H7 (cell line): ENCODE measurements around the gene ARGLU1. TPM values are rescaled to one million over a fixed set of nuclear protein-coding genes. Genes with fewer than 3 reads are reported as not detected.

Experiments used
- DNase-seq: peaks from one replicate; pipeline ENCODE4 v3.0.0; 2012
- H3K27me3 ChIP-seq: 2 replicates; pipeline ENCODE4 v1.6.0; 2011; ENCODE audit warnings: mild to moderate bottlenecking, low read length; ENCODE audit not compliant: control insufficient read depth, insufficient read depth
- H3K36me3 ChIP-seq: replicated peaks from 2 replicates; pipeline ENCODE4 v1.5.1; 2011; ENCODE audit warnings: low read length; ENCODE audit not compliant: control insufficient read depth, insufficient read depth
- H3K4me3 ChIP-seq: 2 replicates; pipeline ENCODE4 v1.5.1; 2011; ENCODE audit warnings: low read depth, mild to moderate bottlenecking, control low read depth, low read length, moderate library complexity; ENCODE audit not compliant: insufficient read depth
- total RNA-seq: library from RNA; depleted of rRNA; stranded (reverse); fragments of >200 nt; shearing (Covaris generic); gene quantifications from 2 replicates; pipeline ENCODE4 v1.2.3, GENCODE V29; 2014

The ARGLU1 gene
- total RNA-seq, 1 experiment from 2014 or later = 45.9 TPM

GRCh38 chr13:106541826-106542225 lies 26.1 kb downstream of the ARGLU1 start:
- no peak overlapping the region for H3K4me3 ChIP-seq
- peaks cover 3% of the 10 kb centered on the region for H3K36me3 ChIP-seq
- no peak for DNase-seq

GRCh38 chr13:106540613-106541012 lies 27.3 kb downstream of the ARGLU1 start:
- DNase-seq = no peak
- Histone ChIP-seq H3K27me3 (peaks cover 3% of the 10 kb centered on the region; the same call in 1 of the 2 replicates), H3K36me3 (peaks cover 3% of the 10 kb centered on the region; the same call in 1 of the 2 replicates), H3K4me3 (no peak overlapping the region)

More at GRCh38 chr13:106541826-106542225, 26.1 kb downstream of the ARGLU1 start:
- no peaks in the 10 kb centered on the region for H3K27me3 ChIP-seq

- H3K27me3 ChIP-seq = peaks cover 19% of the 10 kb centered on the region
- DNase-seq = no peak
- no peak overlapping the region for H3K4me3 ChIP-seq
- no peaks in the 10 kb centered on the region for H3K36me3 ChIP-seq
Measured at GRCh38 chr13:106537521-106537920, 30.4 kb downstream of the ARGLU1 start.

GRCh38 chr13:106536244-106537034 lies 31.5 kb downstream of the ARGLU1 start:
- H3K36me3 ChIP-seq = no peaks in the 10 kb centered on the region
- peak; percentile 88 for DNase-seq
- H3K4me3 ChIP-seq = peak overlapping the region; percentile 66
- peaks cover 19% of the 10 kb centered on the region for H3K27me3 ChIP-seq

- H3K36me3 ChIP-seq = no peaks in the 10 kb centered on the region
- DNase-seq = peak; percentile 100
- peak within 1 kb of the TSS; percentile 69 for H3K4me3 ChIP-seq
- H3K27me3 ChIP-seq = peaks cover 19% of the 10 kb centered on the region
Measured at GRCh38 chr13:106535552-106536243, 32.2 kb downstream of the ARGLU1 start, which contains the start of gene EFNB2. Gene EFNB2 (minus strand): TSS chr13:106535662. CDS start chr13:106534964, 698 bp downstream.

GRCh38 chr13:106534639-106535551 lies 33.0 kb downstream of the ARGLU1 start:
- peaks cover 19% of the 10 kb centered on the region for H3K27me3 ChIP-seq
- H3K4me3 ChIP-seq = peak overlapping the region; percentile 69
- peak; percentile 74 for DNase-seq
- no peaks in the 10 kb centered on the region for H3K36me3 ChIP-seq

- DNase-seq = peak; percentile 58
- peak overlapping the region; percentile 69 for H3K4me3 ChIP-seq
- peaks cover 19% of the 10 kb centered on the region for H3K27me3 ChIP-seq
- H3K36me3 ChIP-seq = no peaks in the 10 kb centered on the region
Measured at GRCh38 chr13:106533943-106534638, 33.8 kb downstream of the ARGLU1 start.

- DNase-seq = peak; percentile 86
- no peaks in the 10 kb centered on the region for H3K36me3 ChIP-seq
- peak overlapping the region; percentile 69 for H3K4me3 ChIP-seq
- H3K27me3 ChIP-seq = peaks cover 19% of the 10 kb centered on the region
Measured at GRCh38 chr13:106533101-106533942, 34.6 kb downstream of the ARGLU1 start.

- H3K4me3 ChIP-seq = peak overlapping the region; percentile 27
- H3K27me3 ChIP-seq = peaks cover 19% of the 10 kb centered on the region
- no peaks in the 10 kb centered on the region for H3K36me3 ChIP-seq
- no peak for DNase-seq
Measured at GRCh38 chr13:106532111-106532929, 35.6 kb downstream of the ARGLU1 start.

GRCh38 chr13:106530980-106531481 lies 36.9 kb downstream of the ARGLU1 start:
- DNase-seq = no peak
- no peak overlapping the region for H3K4me3 ChIP-seq
- H3K36me3 ChIP-seq = no peaks in the 10 kb centered on the region
- peaks cover 17% of the 10 kb centered on the region for H3K27me3 ChIP-seq

- H3K36me3 ChIP-seq = no peaks in the 10 kb centered on the region
- no peak overlapping the region for H3K4me3 ChIP-seq
- DNase-seq = no peak
- peaks cover 16% of the 10 kb centered on the region for H3K27me3 ChIP-seq
Measured at GRCh38 chr13:106530171-106530851, 37.6 kb downstream of the ARGLU1 start.
